SK-N-SH (cell line): ENCODE measurements around the gene LSR.

Experiments used
- POLR2AphosphoS5 ChIP-seq: IDR thresholded peaks from 2 replicates; pipeline ENCODE4 v1.6.1; 2012; ENCODE audit warnings: low read depth, low read length
- TF ChIP-seq, protein P1 (sequence below): fragments of 200-600 bp; sonication (generic); IDR thresholded peaks from 2 replicates; pipeline ENCODE4 v1.6.1; 2017; ENCODE audit warnings: antibody characterized with exemption, mild to moderate bottlenecking, moderate library complexity

DNA sequence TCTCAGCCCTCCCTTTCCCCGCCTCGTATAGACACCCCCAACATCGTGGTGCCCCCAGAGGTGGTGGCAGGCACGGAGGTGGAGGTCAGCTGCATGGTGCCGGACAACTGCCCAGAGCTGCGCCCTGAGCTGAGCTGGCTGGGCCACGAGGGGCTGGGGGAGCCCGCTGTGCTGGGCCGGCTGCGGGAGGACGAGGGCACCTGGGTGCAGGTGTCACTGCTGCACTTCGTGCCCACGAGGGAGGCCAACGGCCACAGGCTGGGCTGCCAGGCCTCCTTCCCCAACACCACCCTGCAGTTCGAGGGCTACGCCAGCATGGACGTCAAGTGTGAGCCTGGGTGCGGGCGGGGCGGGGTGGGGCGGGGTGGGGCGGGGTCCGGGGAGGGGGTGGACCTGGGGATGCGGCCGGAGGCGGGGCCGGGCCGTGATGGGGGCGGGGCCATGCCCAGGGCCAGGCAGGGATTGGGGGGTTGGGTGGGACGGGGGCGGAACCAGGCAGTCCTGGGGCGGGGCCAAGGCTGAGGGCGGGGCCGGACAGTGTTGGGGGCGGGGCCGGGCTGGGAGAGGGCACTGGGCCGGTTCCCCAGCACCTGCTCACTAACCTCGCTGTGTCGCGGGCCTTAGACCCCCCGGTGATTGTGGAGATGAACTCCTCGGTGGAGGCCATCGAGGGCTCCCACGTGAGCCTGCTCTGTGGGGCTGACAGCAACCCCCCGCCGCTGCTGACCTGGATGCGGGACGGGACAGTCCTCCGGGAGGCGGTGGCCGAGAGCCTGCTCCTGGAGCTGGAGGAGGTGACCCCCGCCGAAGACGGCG is 50.9 kb downstream of the LSR start:
- TF ChIP-seq, protein P1, sequence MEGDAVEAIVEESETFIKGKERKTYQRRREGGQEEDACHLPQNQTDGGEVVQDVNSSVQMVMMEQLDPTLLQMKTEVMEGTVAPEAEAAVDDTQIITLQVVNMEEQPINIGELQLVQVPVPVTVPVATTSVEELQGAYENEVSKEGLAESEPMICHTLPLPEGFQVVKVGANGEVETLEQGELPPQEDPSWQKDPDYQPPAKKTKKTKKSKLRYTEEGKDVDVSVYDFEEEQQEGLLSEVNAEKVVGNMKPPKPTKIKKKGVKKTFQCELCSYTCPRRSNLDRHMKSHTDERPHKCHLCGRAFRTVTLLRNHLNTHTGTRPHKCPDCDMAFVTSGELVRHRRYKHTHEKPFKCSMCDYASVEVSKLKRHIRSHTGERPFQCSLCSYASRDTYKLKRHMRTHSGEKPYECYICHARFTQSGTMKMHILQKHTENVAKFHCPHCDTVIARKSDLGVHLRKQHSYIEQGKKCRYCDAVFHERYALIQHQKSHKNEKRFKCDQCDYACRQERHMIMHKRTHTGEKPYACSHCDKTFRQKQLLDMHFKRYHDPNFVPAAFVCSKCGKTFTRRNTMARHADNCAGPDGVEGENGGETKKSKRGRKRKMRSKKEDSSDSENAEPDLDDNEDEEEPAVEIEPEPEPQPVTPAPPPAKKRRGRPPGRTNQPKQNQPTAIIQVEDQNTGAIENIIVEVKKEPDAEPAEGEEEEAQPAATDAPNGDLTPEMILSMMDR: no peak
- no peak for TF ChIP-seq POLR2AphosphoS5
